Stimulated activated CD8-positive, alpha-beta memory T cell treated with anti-CD3 and anti-CD28 coated beads, Interleukin-2, amount 100 ng/mL, for 48 hours (primary cell): ENCODE data around the gene TRPM2.
"Not testable (repeated sequence)": the region's sequence is repeated elsewhere in the genome, so short reads cannot be mapped to it uniquely, and the experiment has no call there.

Experiments
- DNase-seq, 2 donors: peaks; one replicate each; pipeline ENCODE4 v3.0.0-alpha.2; 2020; ENCODE audit warnings: low read depth in 2 of 2

The TRPM2 gene

DNA sequence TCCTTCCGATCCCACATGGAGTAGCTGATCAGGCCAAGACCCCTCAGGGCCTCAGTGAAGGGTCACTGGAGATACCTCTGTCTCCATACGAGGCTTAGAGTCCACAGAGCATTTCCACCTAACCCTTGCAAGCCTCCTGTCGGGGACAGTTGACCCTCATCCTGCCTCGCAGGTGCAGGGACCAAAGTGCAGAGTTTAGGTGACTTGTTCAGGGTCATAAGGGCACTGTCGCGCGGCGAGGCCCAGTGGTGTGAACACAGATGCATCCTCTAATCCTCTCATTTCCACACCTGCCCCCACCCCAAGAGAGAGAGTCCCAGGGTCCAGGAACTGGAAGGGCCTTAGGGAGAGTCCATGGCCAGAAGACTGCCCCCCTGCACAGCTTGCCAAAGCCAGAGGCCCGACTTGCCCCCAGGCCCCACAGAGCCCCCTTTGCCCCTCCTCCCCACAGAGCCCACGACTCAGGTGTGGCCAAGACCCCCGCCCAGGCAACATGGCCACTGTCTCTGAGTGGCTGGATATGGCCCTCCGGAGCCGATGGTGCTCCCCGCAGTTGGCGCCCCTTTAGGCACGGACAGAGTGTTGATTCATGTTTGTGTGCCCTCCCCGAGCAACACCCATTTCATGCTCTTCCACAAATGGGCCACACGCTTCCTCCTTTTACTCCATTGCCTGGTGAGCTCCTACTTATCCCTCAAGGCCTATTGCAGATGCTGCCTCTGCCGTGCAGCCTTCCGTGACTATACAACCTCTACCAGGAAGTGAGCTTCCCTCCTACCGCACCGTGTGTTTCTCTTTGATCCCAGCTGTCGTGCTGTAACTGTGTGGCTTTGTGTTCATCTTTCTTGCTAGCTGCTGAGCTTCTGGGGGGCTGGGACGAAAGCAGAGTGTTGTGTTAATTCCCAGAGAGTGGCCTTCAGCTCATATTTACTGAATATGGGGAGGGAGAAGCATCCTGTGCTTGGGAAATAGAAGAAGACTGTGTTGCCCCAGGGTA lies 1.7 kb downstream of the TRPM2 start:
- no peak for DNase-seq

DNA sequence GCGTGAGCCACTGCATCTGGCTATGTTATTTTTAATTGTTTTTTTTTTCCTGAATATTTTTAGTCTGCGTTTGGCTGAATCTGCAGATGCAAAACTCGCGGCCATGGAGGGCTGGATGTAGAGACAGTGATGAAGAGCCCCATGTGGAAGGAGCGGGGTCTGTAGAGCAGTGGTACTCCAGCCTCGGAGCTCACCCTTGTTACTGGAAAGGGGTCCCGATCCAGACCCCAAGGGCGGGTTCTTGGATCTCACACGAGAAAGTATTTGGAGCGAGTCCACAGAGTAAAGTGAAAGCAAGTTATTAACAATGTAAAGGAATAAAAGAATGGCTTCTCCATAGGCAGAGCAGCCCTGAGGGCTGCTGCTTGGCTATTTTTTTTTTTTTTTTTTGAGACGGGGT lies 2.7 kb downstream of the TRPM2 start:
- DNase-seq: no peak

- DNase-seq: no peak
Observed at GRCh38 chr21:44356636-44357035, 3.2 kb downstream of the TRPM2 start.

DNA sequence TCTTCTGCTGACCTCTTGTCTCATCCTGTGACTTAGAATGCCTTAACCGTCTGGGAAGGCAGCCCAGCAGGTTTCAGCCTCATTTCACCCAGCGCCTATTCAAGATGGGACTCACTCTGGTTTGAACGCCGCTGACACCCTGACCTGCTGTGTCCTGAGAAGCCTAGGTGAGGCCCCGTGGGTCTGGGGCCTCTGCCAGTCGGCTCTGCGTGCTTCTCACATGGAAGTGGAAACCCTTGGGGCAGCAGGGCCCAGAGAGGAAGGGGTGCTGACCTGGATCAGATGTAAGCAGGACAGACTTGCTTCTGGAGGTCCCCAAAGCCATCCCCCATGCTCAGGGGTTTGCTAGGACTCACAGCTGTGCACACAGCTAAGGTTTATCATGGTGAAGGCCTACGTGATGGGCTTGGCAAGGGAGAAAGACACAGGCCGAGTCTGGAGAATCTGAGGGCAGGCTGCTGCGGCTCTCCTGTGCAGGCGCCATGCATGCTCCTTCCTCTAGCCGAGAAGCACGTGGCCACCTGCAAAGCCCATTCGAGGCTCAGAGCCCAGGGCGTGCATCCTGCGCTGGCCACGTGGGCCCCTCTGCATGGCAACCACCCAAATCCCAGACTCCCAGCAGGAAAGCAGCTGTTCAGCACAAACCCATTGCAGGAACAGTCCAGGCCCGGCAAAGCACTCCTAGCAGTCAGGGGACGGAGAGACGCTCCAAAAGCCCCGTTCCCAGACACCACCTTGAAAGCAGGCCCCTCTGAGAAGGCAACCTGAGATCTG lies 3.8 kb downstream of the TRPM2 start:
- no peak for DNase-seq

GRCh38 chr21:44359396-44359795 lies 6.0 kb downstream of the TRPM2 start:
- DNase-seq: no peak

GRCh38 chr21:44360159-44360558 lies 6.7 kb downstream of the TRPM2 start:
- DNase-seq: no peak

DNA sequence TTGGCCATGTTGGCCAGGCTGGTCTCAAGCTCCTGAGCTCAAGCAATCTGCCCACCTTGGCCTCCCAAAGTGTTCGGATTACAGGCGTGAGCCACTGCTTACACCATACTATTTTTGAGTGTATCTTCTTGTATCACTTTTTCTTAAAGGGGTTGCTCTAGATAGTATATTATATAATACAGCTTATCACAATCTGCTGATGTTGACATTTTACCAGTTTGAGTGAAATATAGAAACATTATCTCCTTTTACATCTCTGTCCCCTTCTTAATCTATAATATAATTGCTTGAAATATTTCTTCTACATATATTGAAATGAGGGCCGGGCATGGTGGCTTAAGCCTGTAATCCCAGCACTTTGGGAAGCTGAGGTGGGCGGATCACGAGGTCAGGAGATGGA lies 8.5 kb downstream of the TRPM2 start:
- not testable (repeated sequence) for DNase-seq

- DNase-seq: no peak
Observed at GRCh38 chr21:44363278-44363677, 9.9 kb downstream of the TRPM2 start.

GRCh38 chr21:44364151-44365053 lies 11.0 kb downstream of the TRPM2 start:
- DNase-seq: no peak

GRCh38 chr21:44365251-44365966 lies 12.0 kb downstream of the TRPM2 start:
- DNase-seq: no peak

DNA sequence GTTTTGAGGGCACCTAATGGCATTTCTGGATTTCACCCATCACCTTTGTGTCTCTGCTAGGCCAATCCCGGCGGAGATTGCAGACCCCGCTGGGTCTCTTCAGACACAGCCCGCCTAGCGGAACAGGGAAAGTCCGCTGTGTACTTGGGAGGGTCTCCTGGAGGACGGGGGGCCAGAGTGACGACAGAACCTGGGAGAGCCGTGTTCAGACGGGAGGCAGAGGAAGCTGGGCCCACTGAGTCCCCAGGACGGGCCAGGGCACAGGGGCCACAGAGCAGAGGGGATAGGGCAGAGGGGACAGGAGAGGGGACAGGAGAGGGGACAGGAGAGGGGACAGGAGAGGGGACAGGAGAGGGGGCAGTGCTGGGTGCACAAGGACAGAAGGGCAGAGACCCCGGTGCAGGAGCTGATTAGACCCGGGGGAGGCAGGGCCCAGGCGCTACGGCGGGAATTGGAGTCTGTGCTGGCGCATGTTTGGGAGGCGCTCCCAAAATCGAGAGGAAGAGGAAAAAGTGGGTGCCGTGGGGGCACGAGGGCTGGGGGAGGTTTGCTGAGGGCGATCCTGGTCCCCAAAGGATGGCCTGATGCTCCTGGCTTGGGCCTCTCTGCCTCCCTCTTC lies 12.7 kb downstream of the TRPM2 start:
- DNase-seq: no peak

DNA sequence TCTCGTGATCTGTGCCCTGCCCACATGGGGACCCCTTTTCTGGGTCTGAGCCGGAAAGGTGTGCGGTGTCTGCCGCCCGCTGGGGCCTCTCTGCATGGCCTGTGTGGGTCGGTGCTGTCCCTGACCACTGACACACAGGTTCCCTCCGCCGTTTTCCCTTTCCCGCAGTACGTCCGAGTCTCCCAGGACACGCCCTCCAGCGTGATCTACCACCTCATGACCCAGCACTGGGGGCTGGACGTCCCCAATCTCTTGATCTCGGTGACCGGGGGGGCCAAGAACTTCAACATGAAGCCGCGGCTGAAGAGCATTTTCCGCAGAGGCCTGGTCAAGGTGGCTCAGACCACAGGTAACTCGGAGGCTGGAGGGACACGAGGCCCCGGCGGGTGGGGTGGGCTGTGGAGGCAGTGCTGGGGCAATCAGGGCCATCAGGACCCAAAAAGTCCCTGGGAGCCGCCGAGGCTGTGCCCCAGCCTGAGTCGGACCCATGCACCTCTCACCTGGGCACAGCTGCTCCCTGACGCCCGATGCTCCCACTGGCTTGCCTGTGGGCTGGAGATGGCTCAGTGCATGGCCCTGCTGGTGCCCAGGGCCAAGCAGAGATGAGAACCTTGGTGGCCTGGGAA lies 13.3 kb downstream of the TRPM2 start:
- DNase-seq: no peak

GRCh38 chr21:44368711-44369446 lies 15.5 kb downstream of the TRPM2 start:
- no peak for DNase-seq

GRCh38 chr21:44370027-44370735 lies 16.8 kb downstream of the TRPM2 start:
- DNase-seq: no peak

GRCh38 chr21:44370786-44371410 lies 17.5 kb downstream of the TRPM2 start:
- no peak for DNase-seq

- no peak for DNase-seq
Observed at GRCh38 chr21:44371596-44371995, 18.2 kb downstream of the TRPM2 start.

GRCh38 chr21:44372616-44373015 lies 19.2 kb downstream of the TRPM2 start:
- DNase-seq: no peak

DNA sequence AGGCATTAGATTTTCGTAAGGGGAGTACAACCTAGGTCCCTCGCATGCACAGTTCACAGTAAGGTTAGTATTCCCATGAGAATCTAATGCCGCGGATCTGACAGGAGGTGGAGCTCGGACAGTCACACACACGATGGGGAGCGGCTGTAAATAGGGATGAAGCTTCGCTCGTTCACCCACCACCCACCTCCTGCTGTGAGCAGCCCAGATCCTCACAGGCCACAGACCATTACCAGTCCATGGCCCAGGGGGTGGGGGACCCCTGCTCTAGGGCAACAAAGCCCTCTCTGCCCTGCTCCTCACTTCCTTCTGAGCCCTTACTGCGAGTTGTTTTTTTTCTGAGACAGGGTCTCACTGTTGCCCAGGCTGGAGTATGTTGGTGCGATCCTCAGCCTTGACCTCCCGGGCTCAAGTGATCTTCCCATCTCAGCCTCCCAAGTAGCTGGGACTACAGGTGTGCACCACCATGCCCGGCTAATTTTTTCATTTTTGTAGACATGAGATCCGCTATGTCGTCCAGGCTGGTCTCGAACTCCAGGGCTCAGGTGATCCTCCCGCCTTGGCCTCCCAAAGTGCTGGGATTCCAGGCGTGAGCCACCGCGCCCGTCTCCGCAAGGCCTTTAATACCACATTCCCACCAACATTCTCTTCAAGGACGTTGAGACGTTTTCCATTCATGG lies 21.3 kb downstream of the TRPM2 start:
- no peak for DNase-seq
